GM12892 (cell line): ENCODE data around the gene ASTL.

Experiments used
- DNase-seq: peaks from one replicate; pipeline ENCODE4 v3.0.0; 2011; ENCODE audit not compliant: insufficient read length
- FAIRE-seq: peaks from 2 replicates; lab custom pipeline; 2011; peaks lifted over from hg19 to GRCh38; lab: Jason Lieb, UNC
- POLR2A ChIP-seq: IDR thresholded peaks from 2 replicates; pipeline ENCODE4 v1.6.1; 2011; ENCODE audit warnings: low read depth, low read length, control low read depth
- POLR2AphosphoS5 ChIP-seq: IDR thresholded peaks from 2 replicates; pipeline ENCODE4 v1.6.1; 2011; ENCODE audit warnings: low read depth, low read length, control low read depth
- TAF1 ChIP-seq: IDR thresholded peaks from 2 replicates; pipeline ENCODE4 v1.6.1; 2011; ENCODE audit warnings: low read depth, mild to moderate bottlenecking, control low read depth, low read length, borderline replicate concordance

The ASTL gene

DNA sequence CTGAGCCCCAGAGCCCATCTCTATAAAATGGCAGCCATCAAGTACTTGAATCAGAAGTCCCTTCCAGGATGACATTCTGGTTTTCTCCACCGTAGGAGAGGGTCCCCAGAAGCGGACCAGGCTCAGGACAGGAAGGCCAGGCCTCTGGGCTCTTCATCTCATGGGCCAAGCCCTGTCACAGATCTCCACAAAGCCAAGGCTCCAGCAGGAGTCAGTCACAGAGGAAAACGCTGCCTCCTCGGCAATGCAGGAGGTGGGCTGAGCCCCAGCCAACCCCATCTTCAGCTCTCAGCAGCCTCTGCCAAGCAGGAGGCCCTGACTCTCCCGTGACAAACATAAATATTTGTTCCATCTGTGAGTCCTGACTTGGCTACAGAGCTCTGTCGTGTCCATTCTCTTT is 64.1 kb downstream of the ASTL start:
- no peak for TF ChIP-seq POLR2AphosphoS5
- TF ChIP-seq TAF1, result no peak
- TF ChIP-seq POLR2A, result no peak
- FAIRE-seq (no peak), DNase-seq (no peak)

DNA sequence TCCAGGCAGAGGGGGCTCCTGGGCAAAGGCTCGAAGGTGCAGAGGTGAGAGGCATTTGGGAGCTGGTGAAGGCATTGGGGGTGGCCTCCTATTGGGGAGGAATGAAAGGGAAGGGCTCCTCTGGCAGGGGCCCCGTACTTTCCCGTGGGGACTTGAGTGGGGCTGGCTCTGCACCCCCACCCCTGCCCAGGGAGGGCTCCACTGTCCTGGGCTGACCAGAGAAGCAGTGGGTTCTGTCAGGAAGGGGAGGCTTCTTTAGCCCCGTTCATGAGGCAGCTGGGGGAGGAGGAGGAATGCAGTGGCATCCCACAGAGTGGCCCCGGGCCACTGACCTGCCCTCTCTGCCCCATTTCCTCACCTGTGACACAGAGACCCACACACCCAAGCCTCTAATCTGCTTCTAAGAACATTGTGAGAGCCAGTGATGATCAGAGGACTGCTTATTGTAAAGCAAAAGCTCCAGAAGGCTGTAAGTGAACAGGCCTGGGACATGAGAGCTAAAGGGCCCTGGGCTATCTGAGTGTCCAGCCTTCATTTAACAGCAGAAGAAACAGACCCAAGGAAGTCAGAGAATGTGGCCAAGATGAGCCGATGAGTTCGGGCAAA is 65.0 kb downstream of the ASTL start:
- FAIRE-seq (no peak), DNase-seq (no peak)
- TF ChIP-seq POLR2AphosphoS5 (no peak), POLR2A (no peak), TAF1 (no peak)
